Measurements from ENCODE around the gene ARSG. TPM values are rescaled to one million over a fixed set of nuclear protein-coding genes. Genes with fewer than 3 reads are reported as not detected.

The ARSG gene
- total RNA-seq, 1 experiment from 2014 or later, result 6.1 TPM

GRCh38 chr17:68396226-68397107 is 105.2 kb downstream of the ARSG start:
- Mint-ChIP-seq H3K4me3 (ENCODE audit: unreplicated experiment) (no peak overlapping the region), H3K36me3 (ENCODE audit: insufficient read depth, unreplicated experiment) (no peaks in the 10 kb centered on the region), H3K27me3 (ENCODE audit: insufficient read depth, unreplicated experiment) (peaks cover 2% of the 10 kb centered on the region), H3K4me1 (ENCODE audit: low read depth, unreplicated experiment) (no peaks in the 10 kb centered on the region), H3K27ac (ENCODE audit: unreplicated experiment) (no peak overlapping the region), H3K9me3 (ENCODE audit: unreplicated experiment) (peaks cover 9% of the 10 kb centered on the region)
- no peak for TF ChIP-seq CTCF (IDR thresholded peaks at IDR 0.05; ENCODE audit: insufficient read depth in 1 of 2, low read depth in 1 of 2, low read length in 1 of 2, severe bottlenecking in 1 of 2, unreplicated experiment in 1 of 2)
- DNase-seq, result no peak
- BruUV-seq (replicated peaks), result no TSS peak
- CTCF ChIA-PET, result no interaction called here
- no peak overlapping the region for H3K4me3 ChIP-seq (ENCODE audit: low read depth, low read length)
- H3K27me3 ChIP-seq (replicated peaks; ENCODE audit: control insufficient read depth, insufficient read depth, low read length), result no peaks in the 10 kb centered on the region
- POLR2A ChIA-PET, result no interaction called here
- no peaks in the 10 kb centered on the region for H3K36me3 ChIP-seq (ENCODE audit: control insufficient read depth, insufficient read depth, low read length)
- H3K9me3 ChIP-seq, result no peaks in the 10 kb centered on the region
- intact Hi-C loops (cut with micrococcal nuclease; ENCODE audit: unreplicated experiment), result loop anchor here (5.0 kb wide), 1 partner anchor 44 kb away; no protein-coding TSS in a partner anchor
- no peaks in the 10 kb centered on the region for H3K4me1 ChIP-seq

GRCh38 chr17:68397108-68397536 is 105.8 kb downstream of the ARSG start:
- BruUV-seq (replicated peaks), result no TSS peak
- CTCF ChIA-PET, result no interaction called here
- Mint-ChIP-seq H3K27me3 (ENCODE audit: insufficient read depth, unreplicated experiment) (peaks cover 2% of the 10 kb centered on the region), H3K36me3 (ENCODE audit: insufficient read depth, unreplicated experiment) (no peaks in the 10 kb centered on the region), H3K4me1 (ENCODE audit: low read depth, unreplicated experiment) (no peaks in the 10 kb centered on the region), H3K9me3 (ENCODE audit: unreplicated experiment) (peaks cover 9% of the 10 kb centered on the region), H3K4me3 (ENCODE audit: unreplicated experiment) (no peak overlapping the region), H3K27ac (ENCODE audit: unreplicated experiment) (no peak overlapping the region)
- H3K4me1 ChIP-seq, result no peaks in the 10 kb centered on the region
- H3K4me3 ChIP-seq (ENCODE audit: low read depth, low read length), result no peak overlapping the region
- intact Hi-C loops (cut with micrococcal nuclease; ENCODE audit: unreplicated experiment), result loop anchor here (5.0 kb wide), 1 partner anchor 45 kb away; no protein-coding TSS in a partner anchor
- TF ChIP-seq CTCF (IDR thresholded peaks at IDR 0.05; ENCODE audit: insufficient read depth in 1 of 2, low read depth in 1 of 2, low read length in 1 of 2, severe bottlenecking in 1 of 2, unreplicated experiment in 1 of 2), result no peak
- POLR2A ChIA-PET, result no interaction called here
- H3K27me3 ChIP-seq (replicated peaks; ENCODE audit: control insufficient read depth, insufficient read depth, low read length), result no peaks in the 10 kb centered on the region
- H3K36me3 ChIP-seq (ENCODE audit: control insufficient read depth, insufficient read depth, low read length), result no peaks in the 10 kb centered on the region
- H3K9me3 ChIP-seq, result no peaks in the 10 kb centered on the region
- DNase-seq, result no peak

- no peak overlapping the region for H3K27ac Mint-ChIP-seq (ENCODE audit: unreplicated experiment)
- no peaks in the 10 kb centered on the region for H3K36me3 Mint-ChIP-seq (ENCODE audit: insufficient read depth, unreplicated experiment)
- POLR2A ChIA-PET, result interaction anchor here (0.8 kb wide), 1 partner anchor 70 kb away, joined by 3 read pairs; no protein-coding TSS in a partner anchor
- H3K9me3 Mint-ChIP-seq (ENCODE audit: unreplicated experiment), result peaks cover 9% of the 10 kb centered on the region
- peak; percentile 78 to 84 for DNase-seq
- H3K27me3 ChIP-seq (replicated peaks; ENCODE audit: control insufficient read depth, insufficient read depth, low read length), result no peaks in the 10 kb centered on the region
- BruUV-seq (replicated peaks), result no TSS peak
- no peaks in the 10 kb centered on the region for H3K36me3 ChIP-seq (ENCODE audit: control insufficient read depth, insufficient read depth, low read length)
- H3K9me3 ChIP-seq, result no peaks in the 10 kb centered on the region
- no peaks in the 10 kb centered on the region for H3K4me1 Mint-ChIP-seq (ENCODE audit: low read depth, unreplicated experiment)
- H3K4me3 Mint-ChIP-seq (ENCODE audit: unreplicated experiment), result no peak overlapping the region
- H3K27me3 Mint-ChIP-seq (ENCODE audit: insufficient read depth, unreplicated experiment), result peaks cover 2% of the 10 kb centered on the region
- H3K4me1 ChIP-seq, result no peaks in the 10 kb centered on the region
- intact Hi-C loops (cut with micrococcal nuclease; ENCODE audit: unreplicated experiment), result loop anchor here (1.0 to 5.0 kb wide), 6 partner anchors 37 to 136 kb away; no protein-coding TSS in a partner anchor
- H3K4me3 ChIP-seq (ENCODE audit: low read depth, low read length), result no peak overlapping the region
- CTCF ChIA-PET, result interaction anchor here (0.5 to 2.3 kb wide), 31 partner anchors 8 to 363 kb away, joined by 3 to 15 read pairs (median 5); partner anchors contain the start of genes AMZ2, ARSG, KPNA2 and SLC16A6
- TF ChIP-seq CTCF (IDR thresholded peaks at IDR 0.05; ENCODE audit: insufficient read depth in 1 of 2, low read depth in 1 of 2, low read length in 1 of 2, severe bottlenecking in 1 of 2, unreplicated experiment in 1 of 2), result peak; percentile 87 to 89
Measured at GRCh38 chr17:68398691-68399637, 107.7 kb downstream of the ARSG start.

Data from Caco-2 (cell line).